K562 (cell line): ENCODE measurements around the gene GABRE. TPM values are rescaled to one million over a fixed set of nuclear protein-coding genes. Genes with fewer than 3 reads are reported as not detected.

Experiments
- ATAC-seq: fragments of 200-7000 bp; cut with Tn5 transposase; 3 replicates; pipeline ENCODE4 v1.9.1; 2020; ENCODE audit warnings: moderate library complexity
- BruUV-seq: library from RNA; stranded (reverse); fragments of 400-500 nt; replicated peaks from 2 replicates; lab custom pipeline; 2021; lab: Mats Ljungman, UMichigan
- CTCF ChIA-PET: fragments of 300-600 bp; formaldehyde crosslinking; extraction: SDS; loops from one replicate; lab custom pipeline; 2021; ENCODE audit warnings: low intra/inter-chr PET ratio; lab: Yijun Ruan, JAX
- POLR2A ChIA-PET: fragments of 300-600, 350-650 bp; sonication (Branson Sonifier 250); formaldehyde crosslinking; extraction: SDS; loops from one replicate; lab custom pipeline; 2021; ENCODE audit warnings: antibody characterized with exemption, inconsistent platforms; lab: Yijun Ruan, JAX
- DNase-seq, 4 experiments: peaks; one replicate each; pipeline versions ENCODE4 v3.0.0 to v3.0.0-alpha.2; 2011 to 2018; ENCODE audit warnings: low spot score in 3 of 4, mixed read lengths in 3 of 4; ENCODE audit errors: extremely low read depth in 1 of 4
- FAIRE-seq: peaks from 2 replicates; lab custom pipeline; 2011; peaks lifted over from hg19 to GRCh38; lab: Jason Lieb, UNC
- H2AFZ ChIP-seq: 2 replicates; pipeline ENCODE4 v1.6.0; 2011; ENCODE audit warnings: low read depth, low read length, control low read depth, inconsistent platforms
- H3K27ac ChIP-seq: fragments of 200-600 bp; 3 replicates; pipeline ENCODE4 v1.8.0; 2011; ENCODE audit warnings: low read depth, mild to moderate bottlenecking, control low read depth, inconsistent platforms, low read length, moderate library complexity, mixed read lengths; ENCODE audit errors: extremely low read depth
- H3K27me3 ChIP-seq, 2 experiments: fragments of 300-600 bp in 1 of 2; 2 replicates in 1 of 2; 3 replicates in 1 of 2; pipeline versions ENCODE4 v1.6.0 to v1.8.0; 2011; ENCODE audit warnings: inconsistent platforms in 2 of 2, low read length in 2 of 2, mild to moderate bottlenecking in 1 of 2, mixed read lengths in 1 of 2, moderate library complexity in 1 of 2; ENCODE audit not compliant: control insufficient read depth in 2 of 2, insufficient read depth in 2 of 2
- H3K36me3 ChIP-seq: fragments of 300-600 bp; 3 replicates; pipeline ENCODE4 v1.8.0; 2011; ENCODE audit warnings: mild to moderate bottlenecking, low read length, inconsistent platforms; ENCODE audit not compliant: control insufficient read depth, insufficient read depth
- H3K4me1 ChIP-seq, 2 experiments: fragments of 200-600 bp in 1 of 2; replicated peaks in 1 of 2; 2 replicates in 1 of 2; 3 replicates in 1 of 2; pipeline versions ENCODE4 v1.5.1 to v1.8.0; 2011; ENCODE audit warnings: inconsistent platforms in 2 of 2, low read length in 2 of 2, mild to moderate bottlenecking in 1 of 2, mixed read lengths in 1 of 2, moderate library complexity in 1 of 2; ENCODE audit not compliant: control insufficient read depth in 2 of 2, insufficient read depth in 2 of 2
- H3K4me2 ChIP-seq: 2 replicates; pipeline ENCODE4 v1.6.1; 2011; ENCODE audit warnings: low read length, control low read depth, inconsistent platforms, mixed read lengths; ENCODE audit not compliant: insufficient read depth
- H3K4me3 ChIP-seq: fragments of 200-600 bp; sonication (generic), shearing (Covaris generic); 2 replicates; pipeline ENCODE4 v1.5.1; 2016; ENCODE audit warnings: control low read depth, inconsistent platforms
- H3K79me2 ChIP-seq: fragments of 200-600 bp; 3 replicates; pipeline ENCODE4 v1.8.0; 2011; ENCODE audit warnings: low read length, inconsistent platforms; ENCODE audit not compliant: control insufficient read depth, insufficient read depth
- H3K9ac ChIP-seq, 2 experiments: 2 replicates each; pipeline versions ENCODE4 v1.6.0 to v1.6.1; 2011; ENCODE audit warnings: low read depth in 2 of 2, low read length in 2 of 2, control low read depth in 1 of 2, inconsistent platforms in 1 of 2, mild to moderate bottlenecking in 1 of 2, mixed read lengths in 1 of 2; ENCODE audit not compliant: insufficient read depth in 1 of 2
- H3K9me1 ChIP-seq: one replicate; pipeline ENCODE4 v1.6.0; 2011; ENCODE audit warnings: inconsistent platforms, mild to moderate bottlenecking, low read length, moderate library complexity; ENCODE audit not compliant: control insufficient read depth, insufficient read depth
- H3K9me3 ChIP-seq: replicated peaks from 2 replicates; pipeline ENCODE4 v1.5.1; 2011; ENCODE audit warnings: low read depth, low read length, inconsistent platforms; ENCODE audit not compliant: control insufficient read depth, insufficient read depth
- H4K20me1 ChIP-seq: replicated peaks from 2 replicates; pipeline ENCODE4 v1.6.1; 2011; ENCODE audit warnings: low read length, inconsistent platforms, mixed read lengths; ENCODE audit not compliant: control insufficient read depth, insufficient read depth
- BDP1 ChIP-seq: IDR thresholded peaks from 3 replicates; pipeline ENCODE4 v1.6.1; 2011; ENCODE audit not compliant: insufficient read length, insufficient read depth
- CEBPB ChIP-seq: fragments of 450-650 bp; IDR thresholded peaks from 2 replicates; pipeline ENCODE4 v1.6.1; 2016; ENCODE audit warnings: missing genetic modification characterization, missing compliant biosample characterization
- CEBPG ChIP-seq, 3 experiments: fragments of 200-800 bp in 1 of 3; sonication (Bioruptor generic) in 1 of 3; sonication (generic) in 1 of 3; formaldehyde crosslinking in 1 of 3; IDR thresholded peaks in 2 of 3; conservative IDR thresholded peaks in 1 of 3; 2 replicates each; pipeline versions ENCODE4 v1.6.1 to v1.8.0; 2016 to 2022; ENCODE audit warnings: missing compliant biosample characterization in 2 of 3, missing genetic modification characterization in 2 of 3, mild to moderate bottlenecking in 1 of 3, missing genetic modification reagents in 1 of 3
- EHMT2 ChIP-seq: fragments of 450-650 bp; IDR thresholded peaks from 2 replicates; pipeline ENCODE4 v1.6.1; 2018; ENCODE audit warnings: antibody characterized with exemption
- MAFK ChIP-seq: IDR thresholded peaks from 2 replicates; pipeline ENCODE4 v1.6.1; 2011; ENCODE audit warnings: low read length, improper control_type of control experiment
- TEAD1 ChIP-seq, 2 experiments: fragments of 450-650 bp in 1 of 2; sonication (generic) in 1 of 2; formaldehyde crosslinking; IDR thresholded peaks; 2 replicates each; pipeline versions ENCODE4 v1.4.0 to v1.8.0; 2020 to 2022; ENCODE audit warnings: mild to moderate bottlenecking in 2 of 2, missing genetic modification reagents in 1 of 2
- WGBS: fragments of 100-300 bp; shearing (Covaris generic); methylation state at CpG from one replicate; pipeline ENCODE4 v1.1.6; 2016; ENCODE audit warnings: low coverage, mixed read lengths; ENCODE audit not compliant: insufficient coverage; ENCODE audit errors: missing lambda C conversion rate; 5-methylcytosine and 5-hydroxymethylcytosine counted together
- in situ Hi-C: fragments of 300-500 bp; cut with MboI; formaldehyde crosslinking; loops from 4 replicates; pipeline ENCODE4 v1.15.0; 2018; ENCODE audit warnings: inconsistent platforms, mixed read lengths
- intact Hi-C: fragments of 100-400 bp; cut with micrococcal nuclease; formaldehyde crosslinking; loops from 2 replicates; pipeline ENCODE4 v1.14.2; 2022
- polyA plus RNA-seq, 8 experiments: library from polyadenylated mRNA; depleted of rRNA in 4 of 8; stranded (reverse) in 5 of 8; unstranded in 3 of 8; fragments of >200 nt; fragmentation: Nextera tagmentation in 2 of 8; fragmentation: Illumina TruSeq in 1 of 8; extraction: Ambion mirVana in 2 of 8; extraction: Trizol in 1 of 8; gene quantifications; 2 replicates each; pipeline versions ENCODE4 v1.2.1 to v1.2.3, GENCODE V29; 2011 to 2014; ENCODE audit warnings: inconsistent platforms in 1 of 8, missing spikeins in 1 of 8
- total RNA-seq, 7 experiments: library from RNA; depleted of rRNA in 6 of 7; stranded (reverse); fragments of >200 nt in 6 of 7; fragmentation: Illumina TruSeq in 2 of 7; extraction: Trizol in 2 of 7; gene quantifications; 2 replicates each; pipeline versions ENCODE4 v1.2.1 to v1.2.3, GENCODE V29; 2011 to 2021; ENCODE audit warnings: low replicate concordance in 1 of 7
- TF ChIP-seq, protein P1 (sequence below): fragments of 250-450 bp; sonication (Bioruptor Pico); IDR thresholded peaks from 2 replicates; pipeline ENCODE4 v1.5.0; 2020; ENCODE audit warnings: mild to moderate bottlenecking, borderline replicate concordance

GABRE gene
- total and polyA plus RNA-seq, 9 of the 15 experiments (the other 6 are each of a cell fraction or from before 2014, with no cell fraction given), result 23.1 to 456 (median 148) TPM

- Histone ChIP-seq H3K4me2 (peak overlapping the region; percentile 65), H3K4me1 (peaks cover 12 to 20% of the 10 kb centered on the region in 2 experiments; a peak in 4 of 5 replicates), H3K4me3 (peak overlapping the region; percentile 93), H3K9me3 (no peaks in the 10 kb centered on the region), H3K27me3 (no peaks in the 10 kb centered on the region), H4K20me1 (peaks cover 17% of the 10 kb centered on the region), H2AFZ (no peak overlapping the region), H3K36me3 (peaks cover 64% of the 10 kb centered on the region), H3K79me2 (peaks cover 72% of the 10 kb centered on the region), H3K27ac (peak overlapping the region; percentile 33; the same call in 1 of the 3 replicates), H3K9me1 (peaks cover 2% of the 10 kb centered on the region), H3K9ac (peak overlapping the region in 1 of 2 experiments; percentile 63; a peak in 1 of 4 replicates)
- in situ Hi-C loops, result no loop called here
- TF ChIP-seq, protein P1, sequence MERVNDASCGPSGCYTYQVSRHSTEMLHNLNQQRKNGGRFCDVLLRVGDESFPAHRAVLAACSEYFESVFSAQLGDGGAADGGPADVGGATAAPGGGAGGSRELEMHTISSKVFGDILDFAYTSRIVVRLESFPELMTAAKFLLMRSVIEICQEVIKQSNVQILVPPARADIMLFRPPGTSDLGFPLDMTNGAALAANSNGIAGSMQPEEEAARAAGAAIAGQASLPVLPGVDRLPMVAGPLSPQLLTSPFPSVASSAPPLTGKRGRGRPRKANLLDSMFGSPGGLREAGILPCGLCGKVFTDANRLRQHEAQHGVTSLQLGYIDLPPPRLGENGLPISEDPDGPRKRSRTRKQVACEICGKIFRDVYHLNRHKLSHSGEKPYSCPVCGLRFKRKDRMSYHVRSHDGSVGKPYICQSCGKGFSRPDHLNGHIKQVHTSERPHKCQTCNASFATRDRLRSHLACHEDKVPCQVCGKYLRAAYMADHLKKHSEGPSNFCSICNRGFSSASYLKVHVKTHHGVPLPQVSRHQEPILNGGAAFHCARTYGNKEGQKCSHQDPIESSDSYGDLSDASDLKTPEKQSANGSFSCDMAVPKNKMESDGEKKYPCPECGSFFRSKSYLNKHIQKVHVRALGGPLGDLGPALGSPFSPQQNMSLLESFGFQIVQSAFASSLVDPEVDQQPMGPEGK (CRISPR knock-in tag), result no peak
- TF ChIP-seq EHMT2 (no peak), CEBPG (CRISPR knock-in tag; IDR thresholded peaks at IDR 0.05) (no peak), CEBPG (tag; conservative IDR thresholded peaks at IDR 0.05 in 1 of 2, IDR thresholded peaks at IDR 0.05 in 1 of 2) (0 out of 4 replicates have a peak, but pooled peaks of 1 of the 2 experiments have one; percentile 21), CEBPB (tag) (peak; percentile 54), TEAD1 (CRISPR knock-in tag; IDR thresholded peaks at IDR 0.05) (no peak), BDP1 (no peak), MAFK (no peak)
- no TSS peak for BruUV-seq
- ATAC-seq (no peak), DNase-seq (no peak), FAIRE-seq (no peak)
- CTCF ChIA-PET, result no interaction called here
- WGBS, result 83% methylated on average over 4 of the region's 6 CpGs
- intact Hi-C loops, result loop anchor here (5.0 to 10.0 kb wide), 3 partner anchors 154 to 372 kb away; no protein-coding TSS in a partner anchor
- POLR2A ChIA-PET, result interaction anchor here (0.7 kb wide), 1 partner anchor 31 kb away, joined by 3 read pairs; no protein-coding TSS in a partner anchor
Measured at GRCh38 chrX:151970661-151971060, 3.8 kb downstream of the GABRE start.
